Heart right ventricle (tissue), 16 donors: ENCODE results near the gene ODAD4. TPM values are rescaled to one million over a fixed set of nuclear protein-coding genes. Genes with fewer than 3 reads are reported as not detected.

Experiments used
- ATAC-seq, 8 donors: fragments of 200-7000 bp; cut with Tn5 transposase; one replicate each; pipeline ENCODE4 v1.9.1; 2020; ENCODE audit warnings: mild to moderate bottlenecking in 8 of 8, moderate library complexity in 8 of 8, moderate number of reproducible peaks in 1 of 8
- DNase-seq, 2 donors: peaks; one replicate each; pipeline ENCODE4 v3.0.0-alpha.2; 2020
- H3K27ac ChIP-seq, 10 donors: fragments of 200-600 bp; sonication (generic) in 2 of 10; one replicate each; pipeline versions ENCODE4 v1.5.0 to v1.8.0; 2020 to 2022; ENCODE audit warnings: mild to moderate bottlenecking in 3 of 10
- H3K27me3 ChIP-seq, 7 donors: fragments of 200-600 bp; one replicate each; pipeline ENCODE4 v1.8.0; 2021 to 2022; ENCODE audit warnings: mild to moderate bottlenecking in 2 of 7
- H3K36me3 ChIP-seq, 9 donors: fragments of 200-600 bp; sonication (generic) in 1 of 9; one replicate each; pipeline versions ENCODE4 v1.5.0 to v1.8.0; 2020 to 2022; ENCODE audit warnings: mild to moderate bottlenecking in 2 of 9
- H3K4me1 ChIP-seq, 9 donors: fragments of 200-600 bp; sonication (generic) in 1 of 9; one replicate each; pipeline versions ENCODE4 v1.5.0 to v1.8.0; 2020 to 2022; ENCODE audit warnings: mild to moderate bottlenecking in 4 of 9
- H3K4me3 ChIP-seq, 10 donors: fragments of 200-600 bp; sonication (generic) in 2 of 10; one replicate each; pipeline versions ENCODE4 v1.5.0 to v1.8.0; 2020 to 2022; ENCODE audit warnings: mild to moderate bottlenecking in 7 of 10, moderate library complexity in 2 of 10
- H3K9me3 ChIP-seq, 11 donors: fragments of 200-600 bp in 10 of 11; sonication (generic) in 2 of 11; one replicate each; pipeline versions ENCODE4 v1.5.0 to v1.8.0; 2013 to 2022; ENCODE audit warnings: mild to moderate bottlenecking in 2 of 11, control low read depth in 1 of 11, moderate library complexity in 1 of 11
- CTCF ChIP-seq, 9 donors: fragments of 200-600 bp; sonication (generic) in 2 of 9; IDR thresholded peaks; one replicate each; pipeline versions ENCODE4 v1.5.0 to v1.8.0; 2021 to 2022; ENCODE audit warnings: antibody characterized with exemption in 9 of 9, mild to moderate bottlenecking in 5 of 9, moderate library complexity in 1 of 9
- WGBS, 2 donors: extraction: QIAGEN DNeasy Blood & Tissue Kit; methylation state at CpG; one replicate each; pipeline ENCODE4 v1.1.7; 2013; ENCODE audit warnings: inconsistent platforms in 1 of 2; 5-methylcytosine and 5-hydroxymethylcytosine counted together
- intact Hi-C, 10 donors: fragments of 100-400 bp; cut with DNase I; formaldehyde crosslinking; loops; one replicate each; pipeline versions ENCODE4 v1.11.1 to v1.14.2; 2022
- polyA plus RNA-seq, 2 donors: library from polyadenylated mRNA; stranded (reverse); fragments of 200-250 nt; gene quantifications; one replicate each; pipeline ENCODE4 v1.2.3, GENCODE V29; 2013
- total RNA-seq, 10 donors: library from RNA; stranded (reverse); fragmentation: NEBNext Ultra II Directional in 3 of 10; extraction: Animal tissue kit (Norgen Biotek cat#: 25700) in 3 of 10; gene quantifications; one replicate each; pipeline versions ENCODE4 v1.2.1 to v1.2.4, GENCODE V29; 2021 to 2023
- donor health status: Arrhythmogenic right ventricular cardiomyopathy.
- donor health status: ischemic (EF 13 %, LVEDD 7.1; RV severe dilation, severe dysfunction).
- donor health status: healthy with polysubstance abuse.
- donor health status: DM: no; HTN: yes; CAD: no.
- donor health status: DM: no; HTN: no; CAD: no.
- donor health status: ischemic (EF 25% LVEDD 6.9; RV normal size, moderate dysfunction).
- donor health status: ischemic (EF 25% LVEDD 5.7; RV mildly dilated, moderate dysfunction).
- donor health status: healthy.
- donor health status: DM: yes; HTN: yes; CAD: no.
- donor health status: Ischemic cardiomyopathy.
- donor health status: ischemic (EF 35%, LVEDD 5.7; RV mildly dilated, moderate dysfunction).
- donor health status: nonischemic (EF 11% LVEDD 7.7; RV severe dilation, severe dysfunction).
- donor health status: DM: yes; HTN: yes; CAD: no.
- donor health status: PGD.
- donor health status: ischemic (EF 29% LVEDD 5.4; RV normal size, mild dysfunction).
- donor health status: nonischemic (EF 23%, LVEDD 6.1; RV moderate dilation, normal function).

ODAD4 gene
- total and polyA plus RNA-seq, 12 donors, result 0.23 to 1.6 (median 0.69) TPM

GRCh38 chr17:41888332-41888965 lies 42.0 kb upstream of the ODAD4 start:
- peaks cover 6 to 100% (median 83%) of the 10 kb centered on the region in 9 donors for H3K36me3 ChIP-seq
- no peak for DNase-seq
- intact Hi-C loops, result no loop called here
- no peaks in the 10 kb centered on the region for H3K4me1 ChIP-seq
- no peak for TF ChIP-seq CTCF (IDR thresholded peaks at IDR 0.05)
- 84 to 87% methylated on average over 6 of the region's 6 CpGs for WGBS, 2 donors
- no peaks in the 10 kb centered on the region for H3K9me3 ChIP-seq
- no peak for ATAC-seq
- H3K27me3 ChIP-seq, result no peaks in the 10 kb centered on the region
- no peak overlapping the region for H3K4me3 ChIP-seq
- no peak overlapping the region for H3K27ac ChIP-seq

GRCh38 chr17:41891135-41892020 lies 39.0 kb upstream of the ODAD4 start:
- TF ChIP-seq CTCF (IDR thresholded peaks at IDR 0.05), result no peak
- Histone ChIP-seq H3K4me1 (peaks cover 0 to 16% (median 6%) of the 10 kb centered on the region in 9 donors), H3K4me3 (no peak overlapping the region), H3K27me3 (no peaks in the 10 kb centered on the region), H3K27ac (no peak overlapping the region), H3K9me3 (no peaks in the 10 kb centered on the region), H3K36me3 (peaks cover 0 to 100% (median 62%) of the 10 kb centered on the region in 9 donors)
- 96 to 98% methylated on average over 7 of the region's 7 CpGs for WGBS, 2 donors
- DNase-seq (no peak), ATAC-seq (no peak)
- intact Hi-C loops, result no loop called here

- no peak for ATAC-seq
- intact Hi-C loops, result no loop called here
- Histone ChIP-seq H3K4me1 (peaks cover 0 to 16% (median 6%) of the 10 kb centered on the region in 9 donors), H3K4me3 (no peak overlapping the region), H3K36me3 (peaks cover 0 to 100% (median 62%) of the 10 kb centered on the region in 9 donors), H3K27me3 (no peaks in the 10 kb centered on the region), H3K9me3 (no peaks in the 10 kb centered on the region), H3K27ac (no peak overlapping the region)
- 97% methylated on average over 4 of the region's 4 CpGs for WGBS, 2 donors
- DNase-seq, result no peak
- no peak for TF ChIP-seq CTCF (IDR thresholded peaks at IDR 0.05)
Measured at GRCh38 chr17:41892021-41892376, 38.4 kb upstream of the ODAD4 start.

GRCh38 chr17:41893384-41893783 lies 37.0 kb upstream of the ODAD4 start:
- no peak for DNase-seq
- intact Hi-C loops, result no loop called here
- 81 to 96% methylated on average over 3 of the region's 3 CpGs for WGBS, 2 donors

More at GRCh38 chr17:41893384-41893783, 37.0 kb upstream of the ODAD4 start:
- no peaks in the 10 kb centered on the region for H3K9me3 ChIP-seq
- TF ChIP-seq CTCF (IDR thresholded peaks at IDR 0.05), result no peak
- H3K36me3 ChIP-seq, result peaks cover 0 to 100% (median 62%) of the 10 kb centered on the region in 9 donors
- H3K4me1 ChIP-seq, result peaks cover 0 to 16% (median 6%) of the 10 kb centered on the region in 9 donors
- H3K27ac ChIP-seq, result no peak overlapping the region
- no peak overlapping the region for H3K4me3 ChIP-seq
- no peaks in the 10 kb centered on the region for H3K27me3 ChIP-seq
- no peak for ATAC-seq
